ENCODE measurements around the gene MICAL3.

GRCh38 chr22:17769716-17770082, 254.7 kb downstream of the MICAL3 start:
- TF ChIP-seq, protein P1, sequence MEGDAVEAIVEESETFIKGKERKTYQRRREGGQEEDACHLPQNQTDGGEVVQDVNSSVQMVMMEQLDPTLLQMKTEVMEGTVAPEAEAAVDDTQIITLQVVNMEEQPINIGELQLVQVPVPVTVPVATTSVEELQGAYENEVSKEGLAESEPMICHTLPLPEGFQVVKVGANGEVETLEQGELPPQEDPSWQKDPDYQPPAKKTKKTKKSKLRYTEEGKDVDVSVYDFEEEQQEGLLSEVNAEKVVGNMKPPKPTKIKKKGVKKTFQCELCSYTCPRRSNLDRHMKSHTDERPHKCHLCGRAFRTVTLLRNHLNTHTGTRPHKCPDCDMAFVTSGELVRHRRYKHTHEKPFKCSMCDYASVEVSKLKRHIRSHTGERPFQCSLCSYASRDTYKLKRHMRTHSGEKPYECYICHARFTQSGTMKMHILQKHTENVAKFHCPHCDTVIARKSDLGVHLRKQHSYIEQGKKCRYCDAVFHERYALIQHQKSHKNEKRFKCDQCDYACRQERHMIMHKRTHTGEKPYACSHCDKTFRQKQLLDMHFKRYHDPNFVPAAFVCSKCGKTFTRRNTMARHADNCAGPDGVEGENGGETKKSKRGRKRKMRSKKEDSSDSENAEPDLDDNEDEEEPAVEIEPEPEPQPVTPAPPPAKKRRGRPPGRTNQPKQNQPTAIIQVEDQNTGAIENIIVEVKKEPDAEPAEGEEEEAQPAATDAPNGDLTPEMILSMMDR (IDR thresholded peaks at IDR 0.05): no peak
- TF ChIP-seq POLR2A (IDR thresholded peaks at IDR 0.05): no peak
